Fibroblast of the aortic adventitia (primary cell): ENCODE results near the gene ST8SIA4. TPM values are rescaled to one million over a fixed set of nuclear protein-coding genes. Genes with fewer than 3 reads are reported as not detected.

Experiments
- DNase-seq: peaks from one replicate; pipeline ENCODE4 v3.0.0-alpha.2; 2010; ENCODE audit warnings: low read depth
- H3K4me3 ChIP-seq: 2 replicates; pipeline ENCODE4 v1.5.1; 2011; ENCODE audit warnings: low read depth, mild to moderate bottlenecking, control low read depth, low read length, moderate library complexity
- CTCF ChIP-seq: IDR thresholded peaks from 2 replicates; pipeline ENCODE4 v1.5.1; 2011; ENCODE audit warnings: mild to moderate bottlenecking, low read length, control low read depth, inconsistent platforms; ENCODE audit not compliant: insufficient read depth
- total RNA-seq: library from RNA; depleted of rRNA; stranded (reverse); fragments of >200 nt; gene quantifications from 2 replicates; pipeline ENCODE4 v1.2.3, GENCODE V29; 2012; ENCODE audit warnings: low replicate concordance

ST8SIA4 gene
- total RNA-seq, 1 donor: 0.54 TPM

GRCh38 chr5:100867039-100867562, 36.0 kb downstream of the ST8SIA4 start:
- TF ChIP-seq CTCF: no peak
- no peak overlapping the region for H3K4me3 ChIP-seq
- DNase-seq: no peak

GRCh38 chr5:100864931-100865330, 38.2 kb downstream of the ST8SIA4 start:
- DNase-seq: no peak
- no peak overlapping the region for H3K4me3 ChIP-seq
- no peak for TF ChIP-seq CTCF

- TF ChIP-seq CTCF: no peak
- H3K4me3 ChIP-seq: no peak overlapping the region
- DNase-seq: no peak
Measured at GRCh38 chr5:100863739-100864138, 39.3 kb downstream of the ST8SIA4 start.

- H3K4me3 ChIP-seq: no peak overlapping the region
- no peak for TF ChIP-seq CTCF
- DNase-seq: no peak
Measured at GRCh38 chr5:100861148-100861547, 41.9 kb downstream of the ST8SIA4 start.

GRCh38 chr5:100860407-100860806, 42.7 kb downstream of the ST8SIA4 start:
- no peak overlapping the region for H3K4me3 ChIP-seq
- TF ChIP-seq CTCF: no peak
- DNase-seq: no peak

GRCh38 chr5:100858987-100859545, 44.0 kb downstream of the ST8SIA4 start:
- no peak for DNase-seq
- H3K4me3 ChIP-seq: no peak overlapping the region
- TF ChIP-seq CTCF: no peak

GRCh38 chr5:100856462-100856861, 46.6 kb downstream of the ST8SIA4 start:
- TF ChIP-seq CTCF: no peak
- H3K4me3 ChIP-seq: no peak overlapping the region
- DNase-seq: no peak
